ENCODE data around the gene CACNG3. TPM values are rescaled to one million over a fixed set of nuclear protein-coding genes. Genes with fewer than 3 reads are reported as not detected.

CACNG3 gene
- total and polyA plus RNA-seq, 2 donors (not counting 3 experiments of a cell fraction or from before 2014, with no cell fraction given): not detected

DNA sequence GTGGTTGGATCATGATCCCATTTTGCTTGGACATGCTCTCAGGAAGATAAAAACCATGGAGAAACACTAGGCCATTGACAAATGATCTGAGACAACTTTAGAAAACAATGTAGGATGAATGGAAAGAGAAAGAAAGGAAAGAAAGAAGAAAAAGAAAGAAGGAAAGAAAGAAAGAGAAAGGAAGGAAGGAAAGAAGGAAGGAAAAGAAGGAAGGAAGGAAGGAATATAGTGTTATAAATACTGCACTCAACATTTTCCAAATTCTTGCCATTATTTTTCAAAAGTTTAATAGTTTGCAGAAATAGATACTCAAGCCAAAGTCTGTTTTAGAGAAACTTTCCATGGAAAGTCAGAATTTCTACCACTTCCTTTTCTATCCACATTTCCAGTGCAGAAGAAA is 39.2 kb upstream of the CACNG3 start:
- Histone ChIP-seq H4K20me1 (replicated peaks; ENCODE audit: control insufficient read depth, extremely low read depth, insufficient read depth, low read length) (no peaks in the 10 kb centered on the region), H3K9me1 (replicated peaks; ENCODE audit: control insufficient read depth, extremely low read depth, insufficient read depth, low read length) (no peaks in the 10 kb centered on the region), H3K4me2 (ENCODE audit: insufficient read depth, low read length) (no peak overlapping the region), H3K9ac (replicated peaks; ENCODE audit: extremely low read depth, insufficient read depth, low read length) (no peak overlapping the region), H3K4me1 (ENCODE audit: control insufficient read depth, extremely low read depth, insufficient read depth, low read length) (no peaks in the 10 kb centered on the region), H3K9me3 (replicated peaks; ENCODE audit: control insufficient read depth, insufficient read depth, low read length) (no peaks in the 10 kb centered on the region), H3K27ac (ENCODE audit: insufficient read depth, low read depth, low read length) (no peak overlapping the region), H2AFZ (ENCODE audit: low read depth, low read length) (no peak overlapping the region), H3K79me2 (ENCODE audit: control insufficient read depth, insufficient read depth, low read length) (no peaks in the 10 kb centered on the region), H3K27me3 (ENCODE audit: control insufficient read depth in 2 of 2, insufficient read depth in 2 of 2, low read length in 2 of 2) (no peaks in the 10 kb centered on the region), H3K36me3 (ENCODE audit: control insufficient read depth in 2 of 2, extremely low read depth in 1 of 2, insufficient read depth in 2 of 2, low read length in 2 of 2) (no peaks in the 10 kb centered on the region), H3K4me3 (replicated peaks in 1 of 3; ENCODE audit: insufficient read depth in 1 of 3, low read depth in 1 of 3, low read length in 3 of 3) (no peak overlapping the region)
- no peak for TF ChIP-seq POLR2AphosphoS5 (IDR thresholded peaks at IDR 0.05; ENCODE audit: insufficient read depth, low read depth, low read length)
- TF ChIP-seq GATA2 (IDR thresholded peaks at IDR 0.05; ENCODE audit: insufficient read depth, insufficient read length, low read depth, low read length): no peak
- no peak for TF ChIP-seq CTCF (IDR thresholded peaks at IDR 0.05; ENCODE audit: extremely low read depth in 1 of 2, insufficient read depth in 1 of 2, low read depth in 1 of 2, low read length in 2 of 2)
- no peak for TF ChIP-seq EZH2 (IDR thresholded peaks at IDR 0.05; ENCODE audit: borderline replicate concordance, low read depth, low read length, severe bottlenecking)
- TF ChIP-seq FOS (IDR thresholded peaks at IDR 0.05; ENCODE audit: borderline replicate concordance, insufficient read depth, low read length): no peak
- no peak for TF ChIP-seq JUN (IDR thresholded peaks at IDR 0.05; ENCODE audit: borderline replicate concordance, insufficient read depth, insufficient read length, low read depth)
- no peak for TF ChIP-seq POLR2A (IDR thresholded peaks at IDR 0.05; ENCODE audit: low read depth, low read length)
- TF ChIP-seq MYC (IDR thresholded peaks at IDR 0.05; ENCODE audit: low read depth, low read length): no peak
- TF ChIP-seq MAX (IDR thresholded peaks at IDR 0.05; ENCODE audit: insufficient read depth, insufficient read length): no peak
- no peak for FAIRE-seq
- CTCF ChIA-PET: interaction anchor here (0.5 to 1.8 kb wide), 2 partner anchors 146 to 268 kb away, joined by 3 to 6 read pairs; no protein-coding TSS in a partner anchor
- BruUV-seq (replicated peaks): no TSS peak
- dilution Hi-C loops (cut with MboI; ENCODE audit: extremely low pct_ligation_motif_present, low sequenced_read_pairs) (no loop called here), intact Hi-C loops (cut with micrococcal nuclease) (no loop called here)
- POLR2A ChIA-PET: no interaction called here
- DNase-seq (ENCODE audit: low read depth, low spot score): no peak
